Stimulated activated CD8-positive, alpha-beta memory T cell treated with anti-CD3 and anti-CD28 coated beads, Interleukin-15, amount 100 ng/mL, for 1 hour (primary cell): ENCODE results near the gene RELL1.

Source experiments
- DNase-seq: peaks from one replicate; pipeline ENCODE4 v3.0.0-alpha.2; 2020; ENCODE audit warnings: low read depth

Gene RELL1

DNA sequence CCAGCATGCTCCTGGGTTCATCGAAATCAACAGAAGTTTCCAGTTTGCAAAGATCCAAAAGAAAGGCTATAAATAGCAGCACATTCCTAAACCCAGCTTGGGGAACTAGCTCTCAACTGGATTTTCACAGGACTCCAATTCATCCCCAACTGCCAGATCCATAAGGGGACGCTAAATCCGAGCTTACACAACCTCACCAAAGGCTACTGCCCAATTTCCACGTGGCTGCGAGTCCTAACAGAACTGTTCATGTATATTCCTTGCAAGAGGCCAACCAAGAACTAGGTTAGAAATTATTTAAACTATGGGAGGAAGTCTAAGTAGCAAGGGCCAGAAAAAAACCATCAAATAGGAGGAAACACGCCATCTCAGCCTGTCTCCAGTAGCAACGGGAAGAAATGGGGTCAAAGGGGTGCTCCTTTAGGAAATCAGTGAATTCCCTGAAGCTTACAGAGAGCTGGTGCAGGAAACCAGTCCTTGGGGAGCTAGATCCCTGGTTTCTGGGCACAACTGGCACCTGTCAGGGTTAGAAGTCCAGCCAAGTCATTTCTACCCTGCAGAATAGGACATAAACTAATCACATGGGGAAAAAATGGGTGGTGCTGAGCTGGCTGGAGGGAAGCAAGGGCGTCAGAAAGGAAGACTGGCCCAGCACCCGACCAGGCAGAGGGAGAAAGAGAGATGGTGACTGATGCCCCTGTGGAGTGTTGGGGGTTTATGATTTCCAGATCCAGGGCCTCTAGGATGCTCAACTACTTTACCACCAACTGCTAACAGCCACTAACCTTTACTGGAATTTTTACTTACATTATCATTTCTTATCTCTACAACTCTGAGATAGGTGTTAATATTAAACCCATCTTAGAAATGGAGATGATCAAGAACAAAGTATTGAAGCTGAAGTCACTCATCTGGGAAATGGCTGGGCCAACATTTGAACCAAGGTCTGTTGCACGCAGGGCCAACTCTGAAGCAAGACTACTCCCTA, 20.5 kb downstream of the RELL1 start:
- no peak for DNase-seq

DNA sequence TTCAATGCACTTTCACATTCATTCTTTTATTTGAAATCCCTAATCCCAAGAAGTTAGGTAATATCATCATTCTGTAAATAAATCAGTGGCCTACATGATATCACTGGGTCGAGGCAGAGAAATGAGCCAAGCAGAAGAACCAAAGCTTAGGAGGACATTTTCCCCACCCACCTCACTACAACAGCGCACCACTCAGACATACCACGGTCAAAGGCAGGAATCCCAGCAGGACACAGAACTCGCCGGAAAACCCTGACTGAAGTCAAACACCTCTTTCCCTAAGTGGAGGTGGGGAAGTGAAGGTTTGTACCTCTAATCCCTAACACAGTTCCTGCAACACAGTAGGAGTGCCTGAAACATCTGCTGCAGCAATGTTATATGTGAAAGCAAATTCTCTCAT, 21.5 kb downstream of the RELL1 start:
- DNase-seq, result no peak

DNA sequence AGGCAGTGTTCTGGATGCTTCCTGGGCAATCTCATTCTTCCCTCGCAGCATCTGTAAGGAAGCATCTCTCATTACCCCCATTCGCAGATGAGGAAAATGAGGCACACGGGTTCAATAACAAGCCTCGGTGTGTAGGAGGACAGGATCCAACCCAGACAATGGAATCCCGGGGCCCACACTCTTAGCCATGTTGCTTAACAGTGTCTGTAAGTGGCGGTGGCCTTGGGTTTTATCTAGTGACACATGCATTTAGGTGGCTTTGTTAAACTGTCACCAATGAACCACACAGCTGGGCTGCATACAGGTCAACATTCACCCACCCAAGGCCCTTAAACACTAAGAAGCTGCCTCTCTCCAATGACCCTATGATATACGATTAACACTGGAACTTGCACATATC, 22.6 kb downstream of the RELL1 start:
- no peak for DNase-seq

DNA sequence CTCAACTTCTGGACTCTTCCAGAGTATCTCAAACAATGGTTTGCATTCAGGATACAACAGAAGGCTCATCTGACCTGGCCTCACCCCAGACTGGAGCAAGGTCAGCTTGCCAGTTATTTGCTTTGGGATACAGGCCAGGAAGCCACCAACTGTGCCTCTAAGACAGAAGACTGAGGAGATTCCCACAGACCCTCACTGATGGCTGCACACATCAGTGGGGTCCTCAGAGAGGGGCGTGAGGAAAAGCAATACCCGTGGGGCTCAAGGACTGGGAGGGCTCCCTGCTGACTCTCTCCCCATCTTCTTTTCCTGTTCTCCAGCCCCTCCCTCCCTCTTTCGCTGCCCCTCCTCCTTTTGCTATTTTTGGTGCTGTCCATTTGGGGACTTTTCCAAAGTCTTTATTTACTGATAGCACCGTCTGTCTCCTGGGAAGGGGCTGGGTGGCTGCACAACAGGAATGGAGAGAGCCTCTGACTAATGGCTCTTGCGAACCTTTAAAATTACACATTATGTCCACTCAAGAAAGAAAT, 23.2 kb downstream of the RELL1 start:
- DNase-seq, result no peak

DNA sequence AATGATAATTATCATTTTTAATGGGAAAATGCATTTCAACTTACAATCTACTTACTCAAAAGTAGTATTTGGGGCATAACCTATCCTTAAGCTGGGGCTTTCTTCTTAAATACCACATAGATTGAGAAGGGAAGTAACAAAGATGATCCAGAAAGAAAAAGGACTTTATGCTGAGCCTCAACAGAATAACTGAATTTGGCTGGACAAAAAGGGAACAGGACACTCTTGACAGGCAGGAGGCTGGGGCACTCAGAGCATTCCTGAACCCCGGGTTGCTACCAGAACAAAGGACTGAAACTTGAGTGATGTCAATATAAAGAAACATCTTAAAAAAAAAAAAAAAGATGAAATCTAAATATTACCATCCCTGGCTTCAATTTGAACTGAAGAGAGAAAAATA, 23.9 kb downstream of the RELL1 start:
- DNase-seq, result no peak

DNA sequence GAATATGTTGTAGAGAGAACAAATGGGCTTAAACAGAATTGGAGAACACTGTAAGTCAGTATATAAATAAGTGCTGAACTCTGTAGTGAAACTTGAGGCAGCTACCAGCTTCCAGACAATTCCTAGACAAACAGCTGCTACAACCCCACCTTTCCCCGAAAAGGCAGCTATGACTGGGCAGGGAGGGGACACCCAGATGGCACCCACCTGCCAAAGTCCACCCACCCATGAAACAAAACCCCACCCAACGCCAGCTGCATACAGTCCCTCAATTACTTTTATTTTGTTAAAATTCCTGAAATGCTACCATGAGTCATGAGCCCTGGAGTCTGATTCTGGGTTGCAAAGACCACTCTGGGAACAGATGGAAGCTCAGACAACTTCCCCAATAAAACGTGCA, 24.4 kb downstream of the RELL1 start:
- no peak for DNase-seq

DNA sequence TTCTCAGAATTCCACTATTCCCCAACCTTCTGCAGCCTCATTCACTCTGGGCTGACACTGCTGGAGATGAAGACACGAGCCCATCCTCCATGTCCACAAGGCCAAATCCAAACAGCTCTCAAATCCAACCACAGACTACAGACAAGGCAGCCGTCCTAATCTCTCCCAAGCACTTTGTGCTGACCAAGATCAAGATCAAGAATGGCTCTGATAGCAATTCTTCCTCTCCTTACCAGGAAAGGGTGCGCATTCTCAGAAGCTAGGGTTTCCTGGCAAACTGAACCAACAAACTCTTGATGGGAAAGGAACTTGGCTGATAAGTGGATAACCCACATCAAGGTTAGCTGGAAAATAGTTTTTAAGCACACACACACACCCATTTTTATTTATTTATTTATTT, 26.5 kb downstream of the RELL1 start:
- DNase-seq, result no peak

DNA sequence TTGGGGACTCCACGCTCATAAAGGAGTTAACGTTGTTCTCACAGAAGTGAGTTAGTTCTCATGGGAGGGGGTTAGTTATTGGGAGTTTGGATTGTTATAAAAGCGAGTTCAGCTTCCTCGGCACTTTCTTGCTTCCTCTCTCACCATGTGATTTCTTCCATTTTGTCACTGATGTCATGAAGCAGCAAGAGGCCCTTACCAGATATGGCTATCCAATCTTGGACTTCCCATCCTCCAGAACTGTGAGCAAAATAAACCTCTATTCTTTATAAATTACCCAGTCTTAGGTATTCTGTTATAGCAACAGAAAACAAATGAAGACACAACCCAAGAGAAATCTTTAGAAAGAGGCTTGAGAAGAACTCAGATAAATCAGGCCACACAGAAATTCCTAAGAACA, 29.5 kb downstream of the RELL1 start:
- DNase-seq, result no peak

DNA sequence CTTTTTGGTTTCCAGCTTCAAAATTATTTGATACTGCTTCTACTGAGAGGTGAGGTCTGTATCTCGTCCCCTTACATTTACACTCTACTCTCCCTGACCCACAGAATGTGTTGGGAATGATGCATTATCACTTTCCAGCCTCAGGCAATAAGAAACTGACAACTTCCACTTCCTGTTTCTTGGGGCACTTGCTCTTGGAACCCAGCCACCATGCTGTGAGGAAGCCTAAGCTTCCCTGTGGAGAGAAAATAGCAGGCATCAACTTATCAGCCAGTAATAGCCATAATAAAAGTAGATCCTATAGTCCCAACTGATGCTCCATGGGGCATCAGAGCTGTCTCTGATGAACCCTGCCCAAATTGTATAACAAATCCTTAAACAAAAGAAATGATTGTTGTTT, 32.6 kb downstream of the RELL1 start:
- no peak for DNase-seq

DNA sequence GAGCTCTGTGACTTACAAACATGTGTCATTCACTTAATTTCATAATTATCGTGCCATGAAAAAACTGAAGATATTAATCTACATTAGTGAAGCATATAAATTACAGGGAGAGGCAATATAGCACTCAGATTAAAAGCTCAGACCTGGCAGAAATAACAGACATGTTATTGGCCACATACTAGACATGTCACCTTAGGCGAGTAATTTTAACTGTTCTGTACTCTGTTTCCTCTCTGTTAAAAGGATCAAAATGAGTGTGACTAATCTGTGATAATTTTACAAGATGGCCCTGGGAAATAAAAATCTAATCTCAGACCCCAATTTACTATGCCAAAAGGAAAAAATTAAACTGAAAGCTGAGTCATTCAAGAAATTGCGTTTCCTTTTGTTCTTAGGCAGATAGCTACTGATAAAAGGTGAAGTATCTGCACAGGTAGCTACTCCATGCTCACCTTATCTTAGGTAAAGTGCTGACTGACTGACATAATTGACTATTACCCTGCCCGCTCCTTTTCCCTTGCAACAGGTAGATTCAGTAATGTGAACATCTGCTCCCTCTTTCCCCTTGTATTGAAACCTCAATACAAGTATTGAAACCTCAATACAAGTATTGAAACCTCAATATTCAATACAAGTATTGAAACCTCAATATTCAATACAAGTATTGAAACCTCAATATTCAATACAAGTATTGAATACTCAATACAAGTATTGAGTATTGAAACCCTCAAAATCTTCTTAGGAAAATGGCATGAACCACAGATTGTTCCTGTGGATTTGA, 33.2 kb downstream of the RELL1 start:
- DNase-seq, result no peak

DNA sequence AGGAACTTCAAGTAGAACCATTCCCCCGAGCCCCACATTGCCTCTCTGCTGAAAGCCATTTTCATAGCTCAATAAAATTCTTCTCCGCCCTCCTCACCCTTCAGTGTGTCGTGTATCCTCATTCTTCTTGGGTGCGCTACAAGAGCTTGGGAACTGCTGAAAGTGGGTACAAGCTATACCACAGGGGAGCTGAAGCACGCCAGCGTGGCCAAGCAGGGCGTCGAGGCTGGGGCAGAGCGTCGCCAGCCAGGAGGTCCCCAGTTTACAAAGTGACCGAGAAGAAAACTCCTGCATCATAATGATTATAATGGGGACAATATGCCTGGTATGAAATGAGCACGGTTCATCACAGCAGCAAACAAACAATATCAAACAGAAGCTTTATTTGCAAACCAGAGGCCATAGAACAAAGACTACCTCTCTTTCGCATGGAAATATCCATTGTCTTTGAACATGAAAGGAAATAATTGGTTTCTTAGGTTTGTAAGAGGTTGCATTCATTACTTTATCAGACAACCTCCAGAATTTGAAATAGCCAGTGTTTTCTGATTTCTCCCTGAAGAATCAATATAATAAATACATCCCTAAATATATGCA, 34.3 kb downstream of the RELL1 start:
- no peak for DNase-seq

DNA sequence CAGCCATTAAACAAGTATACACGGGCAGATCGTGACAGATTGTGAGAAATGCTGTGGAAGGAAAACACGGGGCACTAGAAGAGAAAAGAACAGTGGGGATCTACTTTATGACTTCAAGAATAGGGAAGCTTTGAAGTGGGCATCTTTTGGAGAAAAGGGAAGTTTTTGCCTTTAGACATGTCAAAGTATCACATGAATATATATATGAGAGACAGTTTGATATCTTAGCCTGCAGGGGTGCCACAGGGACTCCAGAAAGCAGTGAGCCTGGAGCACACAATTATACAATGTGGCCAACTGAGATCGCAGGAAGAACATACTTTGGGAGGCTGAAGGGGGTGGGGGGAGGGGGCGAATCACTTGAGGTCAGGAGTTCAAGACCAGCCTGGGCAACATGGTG, 35.7 kb downstream of the RELL1 start:
- DNase-seq, result no peak

DNA sequence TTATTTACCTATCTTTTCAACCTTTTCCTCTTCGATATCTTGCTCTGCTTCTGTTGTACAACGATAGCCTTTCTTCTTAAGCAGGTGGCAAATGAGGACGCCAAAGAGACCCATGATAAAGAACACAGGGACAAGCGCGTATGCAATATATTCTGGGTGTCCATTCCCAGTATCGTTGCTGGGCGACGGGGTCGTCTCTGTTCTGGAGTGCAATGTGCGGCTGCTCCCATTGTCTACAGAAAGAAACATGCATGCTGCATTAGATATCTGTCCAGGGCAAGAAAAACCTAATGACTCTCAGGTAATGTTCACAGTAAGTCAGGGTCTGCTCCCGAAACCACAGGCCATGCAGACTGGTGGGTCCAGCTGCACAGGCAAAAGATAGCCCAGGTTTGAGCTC, 36.9 kb downstream of the RELL1 start:
- DNase-seq, result no peak

DNA sequence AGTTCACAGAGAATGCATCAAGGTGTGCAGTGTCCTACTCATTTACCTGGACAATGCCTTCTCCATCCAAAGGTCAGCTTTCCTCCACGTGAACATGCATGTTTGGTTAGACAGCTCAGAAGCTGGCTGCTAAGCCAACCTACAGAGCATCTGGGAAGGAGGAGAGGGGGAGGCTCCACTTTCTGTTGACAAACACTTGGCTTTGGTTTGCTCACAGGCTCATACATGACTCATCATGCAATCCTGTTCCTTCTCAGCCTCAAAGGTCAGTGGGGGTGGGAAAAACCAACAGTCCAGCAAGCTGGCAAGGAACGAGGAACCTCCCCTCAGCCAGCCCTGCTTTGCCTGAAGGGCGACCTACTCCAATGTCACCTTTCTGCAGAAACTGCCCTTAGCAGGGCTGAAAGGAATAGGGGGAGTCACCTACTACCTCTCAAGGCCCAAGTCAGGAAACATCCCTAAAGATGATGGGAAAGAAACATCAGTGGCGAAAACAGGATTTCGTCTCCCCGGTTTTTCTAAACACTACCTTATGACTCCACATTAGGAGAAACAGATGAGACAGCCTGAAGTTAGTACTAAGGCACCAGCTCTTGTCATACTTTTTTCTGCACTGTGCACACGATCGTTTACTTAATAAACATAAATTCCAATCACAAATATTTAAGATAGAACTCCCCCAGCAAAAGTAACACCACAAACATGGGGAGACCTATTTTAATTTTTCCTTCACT, 37.9 kb downstream of the RELL1 start:
- no peak for DNase-seq

DNA sequence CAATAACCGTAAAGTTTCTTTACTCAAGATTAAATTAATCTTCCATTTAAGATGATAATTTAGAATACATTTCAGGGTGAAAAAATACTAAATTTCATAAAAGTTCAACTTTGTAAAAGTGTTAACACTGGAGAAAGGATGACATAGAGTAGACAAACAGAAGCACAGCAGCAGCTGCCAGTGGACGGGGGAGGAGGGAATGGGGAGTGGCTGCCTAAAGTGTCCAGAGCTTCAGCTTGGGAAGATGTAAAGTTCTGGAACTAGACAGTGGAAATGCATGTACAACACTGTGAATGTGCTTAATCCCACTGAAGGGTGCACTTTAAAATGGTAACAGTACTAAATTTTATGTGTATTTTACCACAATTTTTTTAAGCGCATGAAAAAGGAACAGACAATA, 39.9 kb downstream of the RELL1 start:
- no peak for DNase-seq

DNA sequence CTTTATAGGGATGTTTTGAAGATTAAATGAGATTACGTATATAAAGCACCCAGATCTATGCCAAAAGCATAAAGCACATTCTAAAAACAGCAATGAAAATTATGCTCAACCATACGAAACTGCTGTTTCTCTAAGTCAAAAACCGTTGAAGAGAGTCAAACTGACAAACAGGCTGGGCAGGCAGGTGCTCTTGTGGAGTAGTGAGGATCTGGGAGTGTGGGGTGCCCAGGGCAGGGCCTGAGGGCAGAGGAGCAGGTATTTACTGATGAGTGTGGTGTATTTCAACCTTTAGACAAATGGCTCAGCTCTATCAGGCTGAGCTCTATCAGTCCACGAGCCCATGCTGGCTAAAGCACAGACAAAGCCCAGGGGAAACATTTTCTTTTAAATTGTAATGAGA, 40.4 kb downstream of the RELL1 start:
- no peak for DNase-seq

DNA sequence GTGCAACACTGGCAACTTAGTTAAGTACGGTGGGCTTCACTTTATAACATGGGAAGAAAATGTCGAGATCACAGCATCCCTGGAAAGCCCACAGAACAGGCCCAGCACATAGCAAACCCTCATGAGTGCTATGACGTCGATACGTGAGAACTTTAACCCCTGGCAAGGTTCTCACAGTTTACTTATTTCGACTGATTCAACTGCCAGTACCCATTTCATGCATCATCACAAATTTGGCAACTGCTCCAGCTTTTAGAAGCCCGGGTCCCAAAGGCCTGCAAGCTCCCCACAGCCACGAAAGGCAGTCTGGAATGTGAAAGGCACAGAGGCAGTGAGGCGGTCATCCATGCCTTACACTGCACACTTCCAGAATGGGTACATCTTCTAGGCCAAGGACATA, 41.2 kb downstream of the RELL1 start:
- DNase-seq, result no peak

DNA sequence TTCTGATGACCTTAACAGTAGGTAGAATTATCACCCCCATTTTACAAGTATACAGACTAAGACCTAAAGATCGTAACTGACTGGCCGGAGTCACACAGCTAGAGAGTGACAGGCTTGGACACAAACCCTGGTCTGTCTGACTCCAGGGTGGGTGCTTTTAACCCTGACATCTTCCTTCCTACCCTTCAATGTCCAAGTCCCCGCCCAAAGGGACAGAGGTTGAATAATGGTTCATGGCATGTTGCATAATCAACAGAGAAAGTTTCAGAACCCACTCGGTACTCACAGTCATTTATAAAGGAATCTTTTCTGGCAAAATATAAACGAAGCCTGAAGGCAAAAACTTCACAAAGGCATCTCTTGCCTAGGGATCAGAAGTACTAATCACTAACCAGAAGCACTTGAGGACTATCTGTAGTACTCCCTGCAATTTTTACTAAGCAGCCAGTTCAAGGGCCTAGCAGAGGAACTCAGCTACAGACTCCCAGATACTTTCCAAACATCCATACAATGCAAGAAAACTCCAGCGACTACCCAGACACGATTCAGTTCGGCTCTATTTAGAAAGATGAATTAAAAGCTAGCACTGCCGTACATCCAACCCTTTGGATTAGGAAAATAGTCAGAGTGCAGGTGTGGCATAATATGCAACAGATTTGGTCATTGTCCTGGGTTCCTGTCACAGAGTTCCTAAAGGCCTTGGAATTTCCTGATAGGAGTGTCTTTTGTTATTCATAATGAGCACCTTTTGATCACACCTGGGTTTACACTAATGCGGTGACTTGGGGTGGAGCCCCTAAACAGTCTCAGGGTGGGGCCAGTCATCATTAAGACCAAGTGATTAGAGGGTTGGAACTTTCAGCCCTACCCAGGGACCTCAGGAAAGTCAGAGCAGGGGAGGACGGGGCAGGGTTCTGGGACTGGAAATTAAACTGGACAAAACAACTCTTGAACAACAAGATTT, 44.0 kb downstream of the RELL1 start:
- no peak for DNase-seq

DNA sequence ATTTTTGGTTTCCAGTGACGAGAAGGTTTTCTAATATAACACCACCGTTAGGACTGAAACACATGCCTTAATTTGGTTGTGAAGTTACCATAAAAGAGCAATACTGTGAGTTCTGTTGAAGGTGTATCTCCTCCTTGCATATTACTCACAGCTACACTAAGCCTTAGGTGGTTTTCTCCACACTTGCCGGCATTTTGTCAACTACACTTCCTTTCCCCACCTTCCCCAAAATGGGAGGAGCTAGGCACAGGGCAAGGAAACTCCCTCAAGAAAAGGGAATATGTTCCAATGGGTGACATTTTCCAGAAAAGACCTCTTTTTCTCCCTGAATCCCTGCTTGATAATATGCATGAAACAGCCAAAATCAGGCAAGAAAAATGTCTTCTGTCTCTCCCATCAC, 44.8 kb downstream of the RELL1 start:
- no peak for DNase-seq

DNA sequence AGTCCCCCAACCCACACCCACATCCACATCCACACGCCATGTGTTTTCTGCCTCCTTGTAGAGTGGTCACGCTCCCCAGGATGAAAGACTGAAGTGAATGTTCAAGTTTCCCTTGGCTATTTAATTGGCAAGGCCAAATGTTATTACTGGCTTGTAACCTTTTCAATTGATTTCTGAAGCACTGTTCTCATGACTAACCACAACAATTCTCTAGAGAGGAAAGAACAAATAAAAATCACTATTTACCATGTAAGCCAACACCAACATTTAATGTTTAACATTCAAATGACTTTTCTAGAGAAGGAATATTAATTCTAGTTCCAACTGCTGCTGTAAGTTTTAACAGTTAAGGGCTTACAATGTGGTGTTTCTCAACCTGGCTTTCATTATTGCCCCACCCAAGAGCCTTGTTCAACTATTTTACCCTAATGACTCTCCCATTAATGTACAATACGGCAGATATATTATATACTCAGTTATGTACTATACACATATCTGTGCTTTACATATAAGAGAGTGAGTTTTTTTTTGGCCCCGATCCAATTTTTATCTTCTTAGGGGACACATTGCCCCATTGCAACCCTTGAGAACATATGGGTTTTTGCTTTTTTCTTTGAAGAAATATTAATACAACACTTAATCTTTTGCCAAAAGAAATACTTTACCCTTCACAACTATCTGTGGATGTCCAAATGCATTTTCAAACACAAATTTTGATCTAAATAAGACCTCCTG, 46.5 kb downstream of the RELL1 start:
- no peak for DNase-seq
